ENCODE measurements around the gene ZNF593OS.

Gene ZNF593OS

GRCh38 chr1:26189331-26189730, 17.7 kb upstream of the ZNF593OS start:
- Histone ChIP-seq H3K23ac (ENCODE audit: low read length) (no peak overlapping the region), H2BK120ac (ENCODE audit: low read depth, low read length) (no peak overlapping the region), H2BK15ac (replicated peaks; ENCODE audit: low read depth) (no peak overlapping the region), H3K4me3 (ENCODE audit: low read length) (no peak overlapping the region), H3K27me3 (ENCODE audit: insufficient read depth, low read length, poor library complexity) (no peaks in the 10 kb centered on the region), H3K4ac (ENCODE audit: low read depth, low read length) (no peak overlapping the region), H2AK5ac (ENCODE audit: low read length) (no peak overlapping the region), H2BK5ac (ENCODE audit: low read length) (no peak overlapping the region), H4K5ac (ENCODE audit: low read length) (no peak overlapping the region), H3K9ac (ENCODE audit: low read length) (no peak overlapping the region), H3K18ac (ENCODE audit: low read length) (no peak overlapping the region), H3K4me2 (ENCODE audit: low read length) (no peak overlapping the region), H3K56ac (ENCODE audit: low read length) (no peak overlapping the region), H3K79me2 (ENCODE audit: control insufficient read depth, insufficient read depth, low read length) (no peaks in the 10 kb centered on the region), H4K8ac (ENCODE audit: low read depth, low read length) (no peak overlapping the region), H3K36me3 (ENCODE audit: control insufficient read depth, insufficient read depth, low read length) (no peaks in the 10 kb centered on the region), H3K79me1 (ENCODE audit: low read length) (no peaks in the 10 kb centered on the region), H3K27ac (ENCODE audit: low read depth, low read length) (no peak overlapping the region), H3K4me1 (ENCODE audit: control insufficient read depth, low read depth, low read length) (peaks cover 3% of the 10 kb centered on the region)
- DNase-seq = no peak
- no CpG with 5 or more reads among the region's 6 CpGs for WGBS (ENCODE audit: extremely low coverage, insufficient coverage, low lambda C conversion rate)

DNA sequence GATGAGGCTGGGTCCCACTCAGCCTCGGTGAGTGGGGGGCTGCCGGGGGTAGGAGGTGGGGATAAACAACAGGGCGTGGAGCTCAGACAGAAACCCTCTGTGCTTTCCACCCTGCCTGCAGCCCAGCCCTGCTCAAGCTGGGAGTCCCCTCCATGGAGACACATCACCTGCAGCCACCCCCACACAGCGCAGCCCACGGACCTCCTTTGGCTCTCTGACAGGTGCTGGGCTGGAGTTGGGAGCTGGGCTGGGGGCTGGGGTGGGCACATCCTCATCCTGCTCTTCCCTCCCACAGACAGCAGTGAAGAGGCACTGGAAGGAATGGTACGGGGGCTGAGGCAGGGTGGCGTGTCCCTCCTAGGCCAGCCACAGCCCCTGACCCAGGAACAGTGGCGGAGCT, 16.8 kb upstream of the ZNF593OS start:
- Histone ChIP-seq H2AK5ac (ENCODE audit: low read length) (no peak overlapping the region), H2BK15ac (replicated peaks; ENCODE audit: low read depth) (no peak overlapping the region), H4K5ac (ENCODE audit: low read length) (no peak overlapping the region), H3K36me3 (ENCODE audit: control insufficient read depth, insufficient read depth, low read length) (no peaks in the 10 kb centered on the region), H3K18ac (ENCODE audit: low read length) (no peak overlapping the region), H3K4me2 (ENCODE audit: low read length) (no peak overlapping the region), H3K4ac (ENCODE audit: low read depth, low read length) (no peak overlapping the region), H3K4me3 (ENCODE audit: low read length) (no peak overlapping the region), H3K23ac (ENCODE audit: low read length) (no peak overlapping the region), H3K27ac (ENCODE audit: low read depth, low read length) (no peak overlapping the region), H3K79me1 (ENCODE audit: low read length) (no peaks in the 10 kb centered on the region), H3K9ac (ENCODE audit: low read length) (no peak overlapping the region), H2BK120ac (ENCODE audit: low read depth, low read length) (no peak overlapping the region), H3K27me3 (ENCODE audit: insufficient read depth, low read length, poor library complexity) (no peaks in the 10 kb centered on the region), H4K8ac (ENCODE audit: low read depth, low read length) (no peak overlapping the region), H2BK5ac (ENCODE audit: low read length) (no peak overlapping the region), H3K4me1 (ENCODE audit: control insufficient read depth, low read depth, low read length) (peaks cover 3% of the 10 kb centered on the region), H3K56ac (ENCODE audit: low read length) (no peak overlapping the region), H3K79me2 (ENCODE audit: control insufficient read depth, insufficient read depth, low read length) (no peaks in the 10 kb centered on the region)
- whole genome bisulfite sequencing (ENCODE audit: extremely low coverage, insufficient coverage, low lambda C conversion rate) = no CpG with 5 or more reads among the region's 8 CpGs
- DNase-seq = no peak

- H3K4me3 ChIP-seq (ENCODE audit: low read length) = no peak overlapping the region
- no peak overlapping the region for H3K56ac ChIP-seq (ENCODE audit: low read length)
- no peaks in the 10 kb centered on the region for H3K79me2 ChIP-seq (ENCODE audit: control insufficient read depth, insufficient read depth, low read length)
- H3K23ac ChIP-seq (ENCODE audit: low read length) = no peak overlapping the region
- H4K5ac ChIP-seq (ENCODE audit: low read length) = no peak overlapping the region
- H3K27me3 ChIP-seq (ENCODE audit: insufficient read depth, low read length, poor library complexity) = no peaks in the 10 kb centered on the region
- no peak overlapping the region for H4K8ac ChIP-seq (ENCODE audit: low read depth, low read length)
- no peak overlapping the region for H3K9ac ChIP-seq (ENCODE audit: low read length)
- H2BK120ac ChIP-seq (ENCODE audit: low read depth, low read length) = no peak overlapping the region
- peaks cover 3% of the 10 kb centered on the region for H3K4me1 ChIP-seq (ENCODE audit: control insufficient read depth, low read depth, low read length)
- no peak overlapping the region for H3K4ac ChIP-seq (ENCODE audit: low read depth, low read length)
- no peak overlapping the region for H2BK5ac ChIP-seq (ENCODE audit: low read length)
- no peaks in the 10 kb centered on the region for H3K36me3 ChIP-seq (ENCODE audit: control insufficient read depth, insufficient read depth, low read length)
- H2AK5ac ChIP-seq (ENCODE audit: low read length) = no peak overlapping the region
- no peaks in the 10 kb centered on the region for H3K79me1 ChIP-seq (ENCODE audit: low read length)
- WGBS (ENCODE audit: extremely low coverage, insufficient coverage, low lambda C conversion rate) = no CpG with 5 or more reads among the region's 6 CpGs
- H3K4me2 ChIP-seq (ENCODE audit: low read length) = no peak overlapping the region
- no peak for DNase-seq
- H3K27ac ChIP-seq (ENCODE audit: low read depth, low read length) = no peak overlapping the region
- H2BK15ac ChIP-seq (replicated peaks; ENCODE audit: low read depth) = no peak overlapping the region
- H3K18ac ChIP-seq (ENCODE audit: low read length) = no peak overlapping the region
These were observed 16.2 kb upstream of the ZNF593OS start for GRCh38 chr1:26187882-26188281.

GRCh38 chr1:26184883-26185282, 13.3 kb upstream of the ZNF593OS start:
- WGBS (ENCODE audit: extremely low coverage, insufficient coverage, low lambda C conversion rate) = no CpG with 5 or more reads among the region's 21 CpGs
- H2BK5ac ChIP-seq (ENCODE audit: low read length) = no peak overlapping the region
- no peaks in the 10 kb centered on the region for H3K4me1 ChIP-seq (ENCODE audit: control insufficient read depth, low read depth, low read length)
- H4K8ac ChIP-seq (ENCODE audit: low read depth, low read length) = no peak overlapping the region
- H3K4me2 ChIP-seq (ENCODE audit: low read length) = no peak overlapping the region
- no peak overlapping the region for H3K4ac ChIP-seq (ENCODE audit: low read depth, low read length)
- no peaks in the 10 kb centered on the region for H3K36me3 ChIP-seq (ENCODE audit: control insufficient read depth, insufficient read depth, low read length)
- no peaks in the 10 kb centered on the region for H3K27me3 ChIP-seq (ENCODE audit: insufficient read depth, low read length, poor library complexity)
- H3K56ac ChIP-seq (ENCODE audit: low read length) = no peak overlapping the region
- no peak overlapping the region for H2BK120ac ChIP-seq (ENCODE audit: low read depth, low read length)
- H3K18ac ChIP-seq (ENCODE audit: low read length) = no peak overlapping the region
- no peaks in the 10 kb centered on the region for H3K79me1 ChIP-seq (ENCODE audit: low read length)
- no peak overlapping the region for H3K9ac ChIP-seq (ENCODE audit: low read length)
- no peak overlapping the region for H3K23ac ChIP-seq (ENCODE audit: low read length)
- no peak overlapping the region for H2AK5ac ChIP-seq (ENCODE audit: low read length)
- no peak overlapping the region for H3K4me3 ChIP-seq (ENCODE audit: low read length)
- no peak overlapping the region for H4K5ac ChIP-seq (ENCODE audit: low read length)
- no peak for DNase-seq
- H3K27ac ChIP-seq (ENCODE audit: low read depth, low read length) = no peak overlapping the region
- H2BK15ac ChIP-seq (replicated peaks; ENCODE audit: low read depth) = no peak overlapping the region
- H3K79me2 ChIP-seq (ENCODE audit: control insufficient read depth, insufficient read depth, low read length) = no peaks in the 10 kb centered on the region

DNA sequence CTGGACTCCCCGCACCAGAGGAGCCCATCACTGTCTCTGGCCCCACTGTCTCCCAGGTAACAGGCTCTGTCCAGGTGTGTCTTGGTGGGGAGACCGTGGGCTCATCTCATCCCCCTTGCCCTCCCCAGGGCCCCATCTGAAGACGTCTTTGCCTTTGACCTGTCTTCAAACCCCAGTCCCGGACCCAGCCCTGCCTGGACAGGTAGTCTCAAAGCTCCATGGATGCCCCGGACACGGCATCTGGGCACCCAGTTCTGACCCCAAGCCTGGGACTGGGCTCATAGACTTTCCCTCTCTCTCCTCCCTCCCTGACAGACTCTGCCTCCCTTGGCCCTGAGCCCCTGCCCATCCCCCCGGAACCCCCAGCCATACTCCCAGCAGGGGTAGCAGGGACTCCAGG, 12.5 kb upstream of the ZNF593OS start:
- no peaks in the 10 kb centered on the region for H3K27me3 ChIP-seq (ENCODE audit: insufficient read depth, low read length, poor library complexity)
- no peaks in the 10 kb centered on the region for H3K79me2 ChIP-seq (ENCODE audit: control insufficient read depth, insufficient read depth, low read length)
- no peak overlapping the region for H3K18ac ChIP-seq (ENCODE audit: low read length)
- no peak overlapping the region for H4K8ac ChIP-seq (ENCODE audit: low read depth, low read length)
- H3K56ac ChIP-seq (ENCODE audit: low read length) = no peak overlapping the region
- H2BK15ac ChIP-seq (replicated peaks; ENCODE audit: low read depth) = no peak overlapping the region
- H2AK5ac ChIP-seq (ENCODE audit: low read length) = no peak overlapping the region
- H3K36me3 ChIP-seq (ENCODE audit: control insufficient read depth, insufficient read depth, low read length) = no peaks in the 10 kb centered on the region
- no peak overlapping the region for H3K23ac ChIP-seq (ENCODE audit: low read length)
- no peak overlapping the region for H3K4me3 ChIP-seq (ENCODE audit: low read length)
- no peak overlapping the region for H3K27ac ChIP-seq (ENCODE audit: low read depth, low read length)
- no CpG with 5 or more reads among the region's 7 CpGs for WGBS (ENCODE audit: extremely low coverage, insufficient coverage, low lambda C conversion rate)
- H4K5ac ChIP-seq (ENCODE audit: low read length) = no peak overlapping the region
- H3K4ac ChIP-seq (ENCODE audit: low read depth, low read length) = no peak overlapping the region
- H3K4me2 ChIP-seq (ENCODE audit: low read length) = no peak overlapping the region
- no peak overlapping the region for H2BK5ac ChIP-seq (ENCODE audit: low read length)
- H3K4me1 ChIP-seq (ENCODE audit: control insufficient read depth, low read depth, low read length) = no peaks in the 10 kb centered on the region
- no peak overlapping the region for H3K9ac ChIP-seq (ENCODE audit: low read length)
- no peak for DNase-seq
- no peak overlapping the region for H2BK120ac ChIP-seq (ENCODE audit: low read depth, low read length)
- no peaks in the 10 kb centered on the region for H3K79me1 ChIP-seq (ENCODE audit: low read length)

GRCh38 chr1:26182383-26182696, 10.7 kb upstream of the ZNF593OS start:
- Histone ChIP-seq H3K23ac (ENCODE audit: low read length) (no peak overlapping the region), H4K8ac (ENCODE audit: low read depth, low read length) (no peak overlapping the region), H3K27me3 (ENCODE audit: insufficient read depth, low read length, poor library complexity) (no peaks in the 10 kb centered on the region), H2BK5ac (ENCODE audit: low read length) (no peak overlapping the region), H2AK5ac (ENCODE audit: low read length) (no peak overlapping the region), H3K56ac (ENCODE audit: low read length) (no peak overlapping the region), H3K9ac (ENCODE audit: low read length) (no peak overlapping the region), H3K18ac (ENCODE audit: low read length) (no peak overlapping the region), H3K4me1 (ENCODE audit: control insufficient read depth, low read depth, low read length) (no peaks in the 10 kb centered on the region), H3K79me2 (ENCODE audit: control insufficient read depth, insufficient read depth, low read length) (no peaks in the 10 kb centered on the region), H3K4me3 (ENCODE audit: low read length) (no peak overlapping the region), H4K5ac (ENCODE audit: low read length) (no peak overlapping the region), H3K27ac (ENCODE audit: low read depth, low read length) (no peak overlapping the region), H3K36me3 (ENCODE audit: control insufficient read depth, insufficient read depth, low read length) (no peaks in the 10 kb centered on the region), H3K79me1 (ENCODE audit: low read length) (no peaks in the 10 kb centered on the region), H2BK120ac (ENCODE audit: low read depth, low read length) (no peak overlapping the region), H3K4ac (ENCODE audit: low read depth, low read length) (no peak overlapping the region), H2BK15ac (replicated peaks; ENCODE audit: low read depth) (no peak overlapping the region), H3K4me2 (ENCODE audit: low read length) (no peak overlapping the region)
- no CpG with 5 or more reads among the region's 7 CpGs for WGBS (ENCODE audit: extremely low coverage, insufficient coverage, low lambda C conversion rate)
- DNase-seq = no peak

All from mesendoderm (in vitro differentiated cells).